ENCODE measurements around the gene SARS1. TPM values are rescaled to one million over a fixed set of nuclear protein-coding genes. Genes with fewer than 3 reads are reported as not detected.

SARS1 gene
- total RNA-seq, 1 donor from 2014 or later: 156 TPM

DNA sequence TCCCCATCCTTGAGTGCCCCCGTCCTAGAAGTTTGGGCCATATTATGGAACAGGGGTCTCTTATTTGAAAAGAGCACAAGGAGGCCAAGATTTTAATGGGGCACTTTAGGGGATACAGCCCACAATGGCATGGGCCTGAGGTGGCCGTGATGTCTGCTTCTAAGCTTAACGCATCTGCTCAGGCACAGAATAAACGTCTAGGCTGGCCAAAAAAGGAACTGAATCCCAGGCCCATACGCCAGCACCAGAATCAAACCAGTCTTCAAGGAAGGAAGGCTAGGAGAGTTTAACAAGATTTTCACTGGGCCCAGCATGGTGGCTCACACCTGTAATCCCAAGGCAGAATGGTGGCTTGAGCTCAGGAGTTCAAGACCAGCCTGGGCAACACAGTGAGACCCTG lies 9.2 kb upstream of the SARS1 start:
- Mint-ChIP-seq H3K4me1 (peaks cover 7% of the 10 kb centered on the region), H3K36me3 (ENCODE audit: low read depth) (no peaks in the 10 kb centered on the region), H3K4me3 (no peak overlapping the region), H3K27me3 (ENCODE audit: low read depth) (peaks cover 2% of the 10 kb centered on the region), H3K27ac (ENCODE audit: unreplicated experiment) (no peak overlapping the region), H3K9me3 (no peaks in the 10 kb centered on the region)
- DNase-seq (ENCODE audit: low read depth, low spot score): no peak
- TF ChIP-seq, protein P1, sequence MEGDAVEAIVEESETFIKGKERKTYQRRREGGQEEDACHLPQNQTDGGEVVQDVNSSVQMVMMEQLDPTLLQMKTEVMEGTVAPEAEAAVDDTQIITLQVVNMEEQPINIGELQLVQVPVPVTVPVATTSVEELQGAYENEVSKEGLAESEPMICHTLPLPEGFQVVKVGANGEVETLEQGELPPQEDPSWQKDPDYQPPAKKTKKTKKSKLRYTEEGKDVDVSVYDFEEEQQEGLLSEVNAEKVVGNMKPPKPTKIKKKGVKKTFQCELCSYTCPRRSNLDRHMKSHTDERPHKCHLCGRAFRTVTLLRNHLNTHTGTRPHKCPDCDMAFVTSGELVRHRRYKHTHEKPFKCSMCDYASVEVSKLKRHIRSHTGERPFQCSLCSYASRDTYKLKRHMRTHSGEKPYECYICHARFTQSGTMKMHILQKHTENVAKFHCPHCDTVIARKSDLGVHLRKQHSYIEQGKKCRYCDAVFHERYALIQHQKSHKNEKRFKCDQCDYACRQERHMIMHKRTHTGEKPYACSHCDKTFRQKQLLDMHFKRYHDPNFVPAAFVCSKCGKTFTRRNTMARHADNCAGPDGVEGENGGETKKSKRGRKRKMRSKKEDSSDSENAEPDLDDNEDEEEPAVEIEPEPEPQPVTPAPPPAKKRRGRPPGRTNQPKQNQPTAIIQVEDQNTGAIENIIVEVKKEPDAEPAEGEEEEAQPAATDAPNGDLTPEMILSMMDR (conservative IDR thresholded peaks at IDR 0.05): no peak

DNA sequence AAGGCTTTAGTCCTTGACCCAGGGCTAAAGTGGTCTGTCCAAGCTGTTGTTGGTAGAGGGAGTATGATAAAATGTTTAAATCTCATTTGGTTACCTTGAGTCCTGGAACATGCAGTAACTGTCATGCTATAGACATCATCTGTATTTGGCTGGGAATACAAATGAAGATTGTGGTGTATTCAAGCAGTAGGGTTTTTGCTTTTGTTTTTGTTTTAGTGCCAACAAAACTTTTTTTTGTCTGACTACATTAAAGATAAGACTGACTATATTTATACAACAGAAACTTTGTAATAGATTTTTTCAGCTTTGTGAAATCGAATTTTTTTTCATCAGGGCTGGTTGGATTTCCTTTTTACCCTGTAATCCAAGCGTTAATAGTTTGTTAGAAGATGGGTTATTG lies 7.4 kb upstream of the SARS1 start:
- H3K36me3 Mint-ChIP-seq (ENCODE audit: low read depth): no peaks in the 10 kb centered on the region
- no peak overlapping the region for H3K4me3 Mint-ChIP-seq
- TF ChIP-seq, protein P1 (conservative IDR thresholded peaks at IDR 0.05): no peak
- no peak overlapping the region for H3K27ac Mint-ChIP-seq (ENCODE audit: unreplicated experiment)
- DNase-seq (ENCODE audit: low read depth, low spot score): no peak
- peaks cover 3% of the 10 kb centered on the region for H3K27me3 Mint-ChIP-seq (ENCODE audit: low read depth)
- H3K9me3 Mint-ChIP-seq: no peaks in the 10 kb centered on the region
- H3K4me1 Mint-ChIP-seq: peaks cover 3% of the 10 kb centered on the region

DNA sequence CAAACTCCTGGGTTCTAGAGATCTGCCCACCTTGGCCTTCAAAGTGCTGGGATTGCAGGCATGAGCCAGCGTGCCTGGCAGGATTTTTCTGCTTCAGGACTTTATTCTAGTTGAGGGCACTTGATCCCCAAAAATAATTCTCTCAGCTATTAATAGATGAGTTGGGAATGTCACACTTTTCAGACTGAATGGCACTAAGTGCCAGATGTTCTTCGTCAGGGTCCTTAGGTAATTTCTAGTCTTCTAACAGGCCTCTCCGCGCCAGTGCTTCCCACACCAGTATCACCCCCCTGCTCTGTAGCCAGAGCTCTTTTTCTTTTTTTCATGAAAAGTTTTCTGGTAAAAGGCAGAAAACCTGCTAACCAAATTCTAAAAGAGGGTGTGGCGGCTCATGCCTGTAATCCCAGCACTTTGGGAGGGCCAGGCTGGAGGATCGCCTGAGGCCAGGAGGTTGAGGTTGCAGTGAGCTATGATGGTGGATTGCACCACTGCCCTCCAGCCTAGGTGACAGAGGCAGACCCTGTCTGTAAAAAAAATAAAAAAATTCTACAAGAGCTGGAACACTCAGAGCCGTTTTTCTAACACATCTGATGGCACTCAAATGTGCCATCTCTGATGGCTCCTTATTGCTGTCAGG lies 6.1 kb upstream of the SARS1 start:
- Mint-ChIP-seq H3K27ac (ENCODE audit: unreplicated experiment) (no peak overlapping the region), H3K36me3 (ENCODE audit: low read depth) (no peaks in the 10 kb centered on the region), H3K4me3 (no peak overlapping the region), H3K9me3 (no peaks in the 10 kb centered on the region), H3K4me1 (no peaks in the 10 kb centered on the region), H3K27me3 (ENCODE audit: low read depth) (peaks cover 3% of the 10 kb centered on the region)
- no peak for DNase-seq (ENCODE audit: low read depth, low spot score)
- TF ChIP-seq, protein P1 (conservative IDR thresholded peaks at IDR 0.05): no peak

DNA sequence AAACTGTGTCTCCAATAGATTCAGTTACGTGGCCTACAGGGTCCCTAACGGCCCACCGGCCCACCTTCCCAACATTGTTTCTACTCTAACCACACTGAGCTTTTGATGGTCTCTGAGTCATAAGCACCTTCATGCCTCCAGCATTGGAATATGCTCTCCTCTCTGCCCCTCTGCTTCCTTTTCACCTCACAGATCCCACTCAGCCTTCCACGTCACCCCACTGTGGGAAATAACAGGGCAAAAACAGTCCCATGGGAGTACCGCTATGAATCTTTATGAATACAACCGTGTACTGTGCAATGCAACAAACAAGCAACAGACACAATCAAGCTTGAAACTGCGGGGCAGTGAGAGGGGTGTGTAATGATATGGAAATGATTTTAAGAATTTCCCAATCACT lies 5.3 kb upstream of the SARS1 start:
- H3K4me3 Mint-ChIP-seq: no peak overlapping the region
- H3K27ac Mint-ChIP-seq (ENCODE audit: unreplicated experiment): no peak overlapping the region
- H3K27me3 Mint-ChIP-seq (ENCODE audit: low read depth): peaks cover 3% of the 10 kb centered on the region
- no peaks in the 10 kb centered on the region for H3K9me3 Mint-ChIP-seq
- H3K36me3 Mint-ChIP-seq (ENCODE audit: low read depth): no peaks in the 10 kb centered on the region
- no peaks in the 10 kb centered on the region for H3K4me1 Mint-ChIP-seq
- TF ChIP-seq, protein P1 (conservative IDR thresholded peaks at IDR 0.05): no peak
- no peak for DNase-seq (ENCODE audit: low read depth, low spot score)

DNA sequence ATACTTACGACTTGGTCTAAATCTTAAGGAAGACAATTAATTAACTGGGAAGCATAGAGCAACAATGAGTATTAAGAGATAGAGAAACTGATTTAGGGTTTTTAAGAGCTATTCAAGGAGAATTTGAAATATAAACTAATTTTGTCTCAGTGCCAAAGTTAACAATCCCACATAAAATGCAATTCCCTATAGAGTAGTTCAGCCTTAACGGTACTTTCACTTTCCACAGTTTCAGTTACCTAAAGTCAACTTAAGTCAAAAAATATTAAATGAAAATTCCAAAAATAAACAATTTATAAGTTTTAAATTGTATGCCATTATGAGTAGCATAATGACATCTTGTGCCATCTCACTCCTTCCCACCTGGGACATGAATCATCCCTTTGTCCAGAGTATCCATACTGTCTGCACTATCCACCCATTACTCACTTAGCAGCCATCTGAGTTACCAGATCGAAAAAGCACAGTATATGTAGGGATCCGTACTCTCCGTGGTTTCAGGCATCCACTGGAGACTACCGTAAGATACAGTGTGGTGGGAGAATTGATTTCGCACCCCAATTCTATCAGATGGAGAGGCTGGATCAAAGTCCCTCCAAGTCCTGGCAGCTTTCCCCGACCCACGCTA lies 4.8 kb upstream of the SARS1 start:
- DNase-seq (ENCODE audit: low read depth, low spot score): no peak
- Mint-ChIP-seq H3K9me3 (no peaks in the 10 kb centered on the region), H3K4me3 (no peak overlapping the region), H3K36me3 (ENCODE audit: low read depth) (no peaks in the 10 kb centered on the region), H3K27me3 (ENCODE audit: low read depth) (peaks cover 3% of the 10 kb centered on the region), H3K4me1 (no peaks in the 10 kb centered on the region), H3K27ac (ENCODE audit: unreplicated experiment) (no peak overlapping the region)
- TF ChIP-seq, protein P1 (conservative IDR thresholded peaks at IDR 0.05): no peak
